NCI-H345 (cell line): ENCODE measurements around the gene CECR2.

Experiments used
- DNase-seq: peaks from one replicate; lab custom pipeline; 2025; lab: John Stamatoyannopoulos, UW

CECR2 gene

GRCh38 chr22:17369439-17370025, at the start of gene CECR2:
Gene CECR2, plus strand, starts transcription at chr22:17369460. Its CDS starts 324 bp downstream, at chr22:17369784.
- DNase-seq = no peak

- no peak for DNase-seq
Measured at GRCh38 chr22:17319546-17319945, 49.7 kb upstream of the CECR2 start.

DNA sequence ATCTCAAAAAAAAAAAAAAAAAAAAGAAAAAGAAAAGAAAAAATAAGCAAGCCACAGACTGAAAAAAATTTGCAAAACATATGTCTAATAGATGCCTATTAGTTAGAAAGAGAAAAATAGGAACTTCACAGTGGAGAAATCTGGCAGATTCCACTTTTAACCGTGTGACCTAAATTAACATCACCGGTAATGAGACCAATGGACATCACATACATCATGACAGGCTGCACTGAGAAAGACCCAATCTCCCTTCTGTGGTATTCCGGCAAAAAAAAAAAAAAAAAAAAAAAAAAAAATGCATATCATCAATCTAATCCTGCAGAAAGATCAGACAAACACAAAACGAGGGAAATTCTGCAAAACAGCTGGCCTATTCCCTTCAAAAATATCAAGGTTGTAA, 46.7 kb upstream of the CECR2 start:
- no peak for DNase-seq

GRCh38 chr22:17331690-17332089, 37.6 kb upstream of the CECR2 start:
- no peak for DNase-seq

DNA sequence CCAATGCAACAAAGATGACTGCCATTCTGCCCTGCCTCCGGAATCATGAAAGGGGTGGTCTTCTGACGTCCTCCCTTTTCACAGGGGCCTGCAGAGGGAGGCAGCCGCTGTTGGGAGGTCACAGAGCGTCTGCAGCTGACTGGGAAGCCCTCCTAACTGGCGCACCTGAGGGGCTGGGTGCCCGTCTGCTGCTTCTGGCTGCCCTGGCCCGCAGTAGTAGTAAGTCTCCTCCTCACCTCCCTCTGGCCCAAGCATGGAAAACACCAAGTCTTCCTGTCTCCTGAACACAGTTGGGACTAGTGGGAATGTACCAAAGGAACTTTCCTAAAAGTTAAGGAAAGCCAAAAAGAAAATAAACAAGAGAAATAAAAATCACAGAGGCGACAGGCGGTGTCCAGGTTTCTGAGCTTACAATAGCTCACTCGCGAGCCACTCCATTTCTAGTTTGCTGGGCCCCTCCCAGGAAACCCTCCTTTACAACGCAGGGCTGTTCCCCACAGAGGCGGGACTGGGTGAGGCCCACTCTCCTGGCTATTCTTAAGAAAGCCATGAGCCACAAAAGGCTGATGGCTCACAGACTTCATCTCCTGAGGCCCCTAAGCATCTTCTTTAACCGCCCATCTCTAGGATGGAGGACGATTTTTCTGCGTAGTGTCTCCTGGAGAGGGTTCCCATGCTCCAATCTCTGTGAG, 37.0 kb upstream of the CECR2 start:
- DNase-seq = no peak

DNA sequence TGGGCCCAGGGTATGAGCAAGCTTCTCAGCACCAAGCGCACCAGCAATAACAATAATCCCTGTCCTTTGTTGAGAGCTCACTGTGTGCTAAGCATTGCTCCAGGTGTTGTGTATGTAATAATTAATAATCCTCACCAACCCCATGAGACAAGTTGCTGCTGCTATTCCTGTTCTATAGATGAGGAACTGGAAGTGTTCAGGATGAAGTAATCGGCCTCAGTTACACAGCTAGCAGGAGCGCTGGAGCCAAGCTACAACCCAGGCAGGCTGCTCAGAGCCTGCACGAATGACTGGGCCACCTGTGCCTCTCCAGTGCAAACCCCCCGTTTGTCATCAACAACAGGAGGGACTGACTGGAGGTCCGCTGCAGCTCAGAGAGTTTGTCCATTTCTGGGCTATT, 35.2 kb upstream of the CECR2 start:
- DNase-seq = no peak

- no peak for DNase-seq
Measured at GRCh38 chr22:17334983-17335382, 34.3 kb upstream of the CECR2 start.

DNA sequence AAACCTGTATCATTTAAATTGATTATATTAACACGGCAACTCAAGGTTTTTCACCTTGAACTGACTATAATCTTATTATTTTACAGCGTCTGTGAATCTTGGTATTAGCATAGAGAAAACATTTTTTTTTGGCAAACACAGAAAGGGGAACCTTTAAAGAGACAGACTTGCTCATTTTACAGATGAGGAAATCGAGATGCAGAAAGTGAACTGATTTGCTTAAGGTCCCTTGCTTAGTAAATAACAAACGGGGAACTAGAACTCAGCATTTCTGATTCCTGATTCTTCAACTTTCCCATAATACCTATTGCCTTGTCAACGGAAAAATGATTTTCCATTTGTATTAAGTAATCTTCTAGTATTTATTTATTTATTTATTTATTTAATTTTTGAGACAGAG, 33.2 kb upstream of the CECR2 start:
- DNase-seq = no peak

- no peak for DNase-seq
Measured at GRCh38 chr22:17337639-17338038, 31.6 kb upstream of the CECR2 start.

DNA sequence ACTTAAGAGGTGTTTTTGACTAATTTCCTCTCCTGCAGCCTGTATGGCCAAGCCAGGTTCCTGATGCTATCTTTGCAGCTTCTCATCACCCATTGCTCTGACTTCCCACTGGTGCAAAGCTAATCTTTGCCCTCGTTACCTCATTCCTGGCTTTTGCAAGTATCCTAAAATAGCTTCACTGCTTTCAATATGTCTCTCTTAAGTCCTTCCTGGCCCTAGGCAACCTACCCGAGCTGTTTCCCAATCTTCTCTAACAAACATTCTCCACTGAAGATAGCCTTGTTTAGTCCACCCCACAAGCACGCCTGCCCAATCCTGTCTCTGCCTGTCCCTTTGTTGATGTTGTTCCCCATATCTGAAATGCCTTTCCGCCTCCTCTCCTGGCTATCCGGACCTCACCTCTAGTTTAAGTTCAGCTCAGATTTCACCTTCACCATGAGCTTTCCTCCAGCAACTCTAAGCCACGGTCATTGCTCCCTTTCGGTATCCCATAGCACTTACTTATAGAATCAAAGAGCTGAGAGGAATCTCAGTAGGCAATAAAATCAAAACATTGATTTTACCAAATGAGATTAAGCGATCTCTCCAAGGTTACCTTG, 30.1 kb upstream of the CECR2 start:
- DNase-seq = no peak

DNA sequence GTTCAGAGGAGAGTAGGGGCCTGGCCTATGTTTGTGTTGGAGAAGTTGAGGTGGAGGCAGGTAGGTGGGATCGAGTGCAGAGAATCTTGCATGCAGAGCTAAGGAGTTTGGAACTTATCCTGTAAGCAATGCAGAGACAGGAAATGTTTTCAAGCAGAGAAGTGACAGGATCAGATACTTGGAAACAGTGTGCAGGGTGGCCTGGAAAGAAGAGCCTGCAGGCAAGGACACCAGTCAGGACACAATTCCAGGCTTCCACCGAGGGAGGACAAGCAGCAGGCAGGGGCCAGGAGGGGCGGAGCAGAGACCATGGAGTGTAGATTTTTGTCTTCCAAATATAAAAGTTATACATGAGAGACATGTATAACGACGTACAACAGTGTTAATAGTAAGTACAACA, 26.9 kb upstream of the CECR2 start:
- DNase-seq = no peak

DNA sequence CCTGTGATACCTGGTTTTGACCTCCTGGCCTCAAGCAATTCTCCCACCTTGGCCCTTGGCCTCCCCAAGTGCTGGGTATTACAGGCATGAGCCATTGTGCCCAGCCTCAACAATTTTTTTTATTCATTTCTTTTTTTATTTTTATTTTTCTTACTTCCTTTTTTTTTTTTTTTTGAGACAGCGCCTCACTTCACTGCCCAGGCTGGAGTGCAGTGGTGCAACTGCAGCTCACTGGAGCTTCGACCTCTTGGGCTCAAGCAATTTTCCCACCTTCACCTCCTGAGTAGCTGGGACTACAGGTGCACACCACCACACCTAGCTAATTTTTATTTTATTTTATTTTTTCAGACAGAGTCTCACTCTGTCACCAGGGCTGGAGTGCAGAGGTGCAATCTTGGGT, 25.5 kb upstream of the CECR2 start:
- no peak for DNase-seq

DNA sequence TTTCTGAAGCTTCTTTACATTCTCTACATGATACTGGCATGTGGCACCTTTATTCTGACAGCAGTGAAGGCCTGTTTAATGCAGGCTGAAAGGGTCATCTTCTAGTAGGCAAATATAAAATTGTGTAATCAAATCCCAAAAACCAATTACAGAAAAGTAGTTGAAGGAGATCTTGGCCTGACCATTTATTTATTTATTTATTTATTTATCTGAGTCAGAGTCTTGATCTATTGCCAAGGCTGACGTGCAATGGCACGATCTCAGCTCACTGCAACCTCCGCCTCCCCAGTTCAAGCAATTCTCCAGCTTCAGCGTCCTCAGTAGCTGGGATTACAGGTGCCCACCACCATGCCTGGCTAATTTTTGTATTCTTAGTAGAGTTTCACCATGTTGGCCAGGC, 22.7 kb upstream of the CECR2 start:
- DNase-seq = no peak

DNA sequence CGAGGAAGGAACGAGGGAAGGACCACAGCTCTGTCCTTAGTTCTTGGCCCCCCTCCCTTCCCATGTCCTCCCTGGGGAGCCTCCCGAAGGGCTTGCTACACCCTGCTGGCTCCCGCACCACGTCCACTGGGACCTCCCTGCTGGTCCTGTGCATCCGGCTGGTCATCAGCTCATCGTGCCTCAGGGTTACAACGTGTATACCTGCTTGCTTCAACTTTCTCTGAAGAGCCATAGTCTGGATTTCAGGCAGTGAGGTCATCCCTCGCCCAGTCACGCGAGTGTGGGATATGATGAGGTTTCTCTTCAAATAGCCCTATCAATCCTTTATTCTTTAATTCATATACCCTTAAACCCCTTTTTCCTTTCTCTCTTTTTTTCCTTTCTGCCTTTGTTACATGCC, 21.5 kb upstream of the CECR2 start:
- no peak for DNase-seq

- DNase-seq = no peak
Measured at GRCh38 chr22:17348464-17349103, 20.7 kb upstream of the CECR2 start.

- DNase-seq = no peak
Measured at GRCh38 chr22:17349172-17349571, 20.1 kb upstream of the CECR2 start.

DNA sequence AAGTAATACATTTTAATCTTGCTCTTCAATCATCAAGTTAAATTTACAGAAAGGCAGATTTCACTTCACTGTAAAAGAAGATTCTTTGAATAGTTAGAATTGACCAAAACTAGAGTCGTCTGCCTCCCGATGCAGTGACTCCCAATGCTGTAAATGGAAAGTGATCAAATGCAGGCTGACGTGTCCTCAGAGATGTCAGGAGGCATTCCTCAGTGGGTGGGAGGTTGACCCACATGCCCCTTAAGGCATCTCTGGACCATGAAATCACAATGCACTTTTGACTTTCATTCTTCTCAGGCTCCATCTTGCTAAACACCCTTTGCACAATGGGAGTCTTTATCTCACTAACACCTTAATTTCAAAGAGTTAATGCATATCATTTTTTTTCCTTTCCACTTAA, 19.0 kb upstream of the CECR2 start:
- no peak for DNase-seq

GRCh38 chr22:17352798-17353197, 16.5 kb upstream of the CECR2 start:
- no peak for DNase-seq

- no peak for DNase-seq
Measured at GRCh38 chr22:17357688-17358087, 11.6 kb upstream of the CECR2 start.

DNA sequence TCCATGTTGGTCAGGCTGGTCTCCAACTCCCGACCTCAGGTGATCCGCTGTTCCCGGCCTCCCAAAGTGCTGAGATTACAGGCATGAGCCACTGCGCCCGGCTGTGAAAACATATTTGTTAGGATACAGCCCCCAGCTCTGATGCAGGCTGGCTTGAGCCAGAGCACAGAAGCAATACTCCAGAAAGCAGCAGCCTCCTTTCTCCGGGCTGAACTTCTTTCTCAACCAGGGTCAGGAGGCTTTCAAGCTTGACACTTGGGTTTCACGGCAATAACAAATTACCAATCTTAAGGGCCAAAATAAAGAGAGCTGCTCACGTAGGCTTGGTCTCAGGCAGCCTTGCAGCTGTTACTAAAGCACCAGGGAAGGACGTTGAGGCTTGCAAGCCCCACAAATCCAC, 10.8 kb upstream of the CECR2 start:
- no peak for DNase-seq

DNA sequence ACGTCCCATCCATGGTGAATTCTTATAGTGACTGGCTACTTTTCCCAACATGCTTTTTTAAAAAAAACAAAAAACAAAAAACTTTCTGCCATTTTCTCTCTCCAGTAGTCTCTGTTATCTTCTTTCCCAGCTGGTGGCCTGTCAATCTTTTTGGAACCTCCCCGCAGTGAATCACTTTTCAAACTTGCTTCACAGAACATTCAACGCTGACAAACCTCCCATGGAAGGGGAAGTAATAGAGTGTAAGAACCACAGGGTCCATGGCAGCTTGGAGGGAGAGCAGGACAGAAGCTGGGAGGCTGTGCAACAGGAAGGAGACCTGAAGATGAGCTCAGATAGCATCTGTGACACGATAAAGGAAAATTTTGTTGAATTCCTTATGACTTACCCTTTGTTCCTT, 9.8 kb upstream of the CECR2 start:
- DNase-seq = no peak

- DNase-seq = no peak
Measured at GRCh38 chr22:17366329-17366728, 2.9 kb upstream of the CECR2 start.

DNA sequence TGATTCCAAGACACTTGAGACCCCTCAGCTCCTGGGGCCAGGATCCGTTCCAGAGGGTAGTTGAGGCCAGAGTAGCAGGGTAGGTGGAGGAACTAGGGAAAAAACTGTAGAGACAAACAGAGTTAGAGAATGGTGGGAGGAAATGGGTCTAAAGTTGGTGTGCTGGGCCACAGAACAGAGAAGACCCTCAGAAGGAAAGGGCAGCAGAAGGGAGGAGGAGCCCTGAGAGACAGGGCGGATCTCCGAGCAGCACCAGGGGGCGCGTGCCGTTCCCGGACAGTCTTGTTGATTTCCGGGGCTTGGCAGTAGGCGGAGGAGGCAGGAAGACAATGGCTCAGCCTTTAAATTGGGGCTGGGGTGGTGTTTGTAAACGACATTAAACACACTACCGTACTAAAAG, 2.4 kb upstream of the CECR2 start:
- DNase-seq = no peak
